GM12878 (cell line): ENCODE data around the gene HERPUD1. TPM values are rescaled to one million over a fixed set of nuclear protein-coding genes. Genes with fewer than 3 reads are reported as not detected.
A peak's percentile ranks its signal among the peaks of the same experiment; 100 is the strongest.

Source experiments
- ATAC-seq: fragments of 200-7000 bp; cut with Tn5 transposase; 3 replicates; pipeline ENCODE4 v1.9.1; 2020; ENCODE audit warnings: mild to moderate bottlenecking, moderate library complexity
- BruUV-seq: library from RNA; stranded (reverse); fragments of 400-500 nt; replicated peaks from 2 replicates; lab custom pipeline; 2021; lab: Mats Ljungman, UMichigan
- CTCF ChIA-PET: fragments of 300-600 bp; sonication (Branson Sonifier 250); formaldehyde crosslinking; extraction: SDS; loops from one replicate; lab custom pipeline; 2021; ENCODE audit warnings: inconsistent platforms; lab: Yijun Ruan, JAX
- POLR2A ChIA-PET: fragments of 350-600 bp; formaldehyde crosslinking; extraction: SDS; loops from one replicate; lab custom pipeline; 2021; ENCODE audit warnings: inconsistent platforms; lab: Charles Lee
- RAD21 ChIA-PET: fragments of 300-600 bp; sonication (Branson Sonifier 250); formaldehyde crosslinking; loops from one replicate; lab custom pipeline; 2023; ENCODE audit warnings: antibody characterized with exemption; ENCODE audit not compliant: unreplicated experiment; lab: Charles Lee
- SMC1A ChIA-PET: fragments of 300-600 bp; sonication (Branson Sonifier 250); formaldehyde crosslinking; loops from one replicate; lab custom pipeline; 2023; ENCODE audit not compliant: unreplicated experiment, uncharacterized antibody; lab: Charles Lee
- DNase-seq: peaks from one replicate; pipeline ENCODE4 v3.0.0-alpha.2; 2011; ENCODE audit warnings: low read depth, low spot score
- FAIRE-seq: peaks from 3 replicates; lab custom pipeline; 2011; peaks lifted over from hg19 to GRCh38; lab: Jason Lieb, UNC
- H2AFZ ChIP-seq: 2 replicates; pipeline ENCODE4 v1.6.0; 2011; ENCODE audit warnings: low read depth, low read length, control low read depth; ENCODE audit not compliant: control insufficient read depth
- H3K27ac ChIP-seq: 2 replicates; pipeline ENCODE4 v1.5.1; 2011; ENCODE audit warnings: control low read depth; ENCODE audit not compliant: control insufficient read depth, insufficient read depth
- H3K27me3 ChIP-seq, 2 experiments: replicated peaks in 1 of 2; 2 replicates each; pipeline versions ENCODE4 v1.6.0 to v1.6.1; 2011; ENCODE audit warnings: low read length in 1 of 2; ENCODE audit not compliant: control insufficient read depth in 2 of 2, insufficient read depth in 2 of 2
- H3K36me3 ChIP-seq, 2 experiments: 2 replicates each; pipeline ENCODE4 v1.5.1; 2011; ENCODE audit warnings: low read length in 1 of 2; ENCODE audit not compliant: control insufficient read depth in 2 of 2, insufficient read depth in 2 of 2
- H3K4me1 ChIP-seq: 2 replicates; pipeline ENCODE4 v1.6.1; 2011; ENCODE audit warnings: mild to moderate bottlenecking, low read length, moderate library complexity, mixed read lengths; ENCODE audit not compliant: control insufficient read depth, insufficient read depth
- H3K4me2 ChIP-seq: 2 replicates; pipeline ENCODE4 v1.6.0; 2011; ENCODE audit warnings: control low read depth; ENCODE audit not compliant: control insufficient read depth, insufficient read depth
- H3K4me3 ChIP-seq: fragments of 200-600 bp; sonication (generic); 2 replicates; pipeline ENCODE4 v1.5.1; 2016
- H3K79me2 ChIP-seq: 2 replicates; pipeline ENCODE4 v1.6.0; 2011; ENCODE audit warnings: low read length; ENCODE audit not compliant: control insufficient read depth, insufficient read depth
- H3K9ac ChIP-seq: 2 replicates; pipeline ENCODE4 v1.8.0; 2011; ENCODE audit warnings: low read length, control low read depth, mixed read lengths; ENCODE audit not compliant: control insufficient read depth, insufficient read depth
- H3K9me3 ChIP-seq: replicated peaks from 3 replicates; pipeline ENCODE4 v1.5.1; 2011; ENCODE audit warnings: mild to moderate bottlenecking, low read length; ENCODE audit not compliant: control insufficient read depth, insufficient read depth
- H4K20me1 ChIP-seq: 2 replicates; pipeline ENCODE4 v1.6.0; 2011; ENCODE audit not compliant: control insufficient read depth, insufficient read depth
- BCL11A ChIP-seq: IDR thresholded peaks from 2 replicates; pipeline ENCODE4 v1.6.1; 2011; ENCODE audit warnings: low read depth, low read length
- CBX3 ChIP-seq: fragments of 200-600 bp; sonication (generic); IDR thresholded peaks from 2 replicates; pipeline ENCODE4 v1.6.1; 2016; ENCODE audit warnings: low read depth, borderline replicate concordance
- CHD2 ChIP-seq: IDR thresholded peaks from 2 replicates; pipeline ENCODE4 v1.6.1; 2011; ENCODE audit warnings: low read depth, low read length, improper control_type of control experiment, borderline replicate concordance
- EP300 ChIP-seq, 2 experiments: fragments of 150-350 bp in 1 of 2; IDR thresholded peaks; 2 replicates each; pipeline ENCODE4 v1.6.1; 2011 to 2012; ENCODE audit warnings: low read depth in 2 of 2, low read length in 2 of 2, borderline replicate concordance in 1 of 2, improper control_type of control experiment in 1 of 2, inconsistent platforms in 1 of 2; ENCODE audit not compliant: control insufficient read depth in 1 of 2
- HDAC2 ChIP-seq: fragments of 200-600 bp; sonication (generic); IDR thresholded peaks from 2 replicates; pipeline ENCODE4 v1.6.1; 2017
- IRF4 ChIP-seq: IDR thresholded peaks from 2 replicates; pipeline ENCODE4 v1.6.1; 2011; ENCODE audit warnings: low read depth, low read length
- MEF2B ChIP-seq: fragments of 450-650 bp; IDR thresholded peaks from 2 replicates; pipeline ENCODE4 v1.6.1; 2018; ENCODE audit warnings: mild to moderate bottlenecking, moderate library complexity; ENCODE audit not compliant: partially characterized antibody, poor library complexity, severe bottlenecking
- NBN ChIP-seq: fragments of 450-650 bp; IDR thresholded peaks from 2 replicates; pipeline ENCODE4 v1.6.1; 2016
- NFIC ChIP-seq: IDR thresholded peaks from 2 replicates; pipeline ENCODE4 v1.6.1; 2012; ENCODE audit warnings: low read depth, mild to moderate bottlenecking, inconsistent platforms, low read length, moderate library complexity
- NFYA ChIP-seq: IDR thresholded peaks from 2 replicates; pipeline ENCODE4 v1.6.1; 2011; ENCODE audit warnings: low read depth, mild to moderate bottlenecking, low read length, improper control_type of control experiment, borderline replicate concordance
- NFYB ChIP-seq: IDR thresholded peaks from 2 replicates; pipeline ENCODE4 v1.6.1; 2011; ENCODE audit warnings: low read depth, mild to moderate bottlenecking, low read length, improper control_type of control experiment, moderate library complexity; ENCODE audit not compliant: insufficient read depth
- NR2C1 ChIP-seq: fragments of 450-650 bp; IDR thresholded peaks from 2 replicates; pipeline ENCODE4 v1.6.1; 2017; ENCODE audit warnings: antibody characterized with exemption, mild to moderate bottlenecking, moderate library complexity
- POU2F2 ChIP-seq: IDR thresholded peaks from 3 replicates; pipeline ENCODE4 v1.6.1; 2011; ENCODE audit warnings: low read depth, mild to moderate bottlenecking, low read length, borderline replicate concordance
- RAD21 ChIP-seq: IDR thresholded peaks from 2 replicates; pipeline ENCODE4 v1.6.1; 2011; ENCODE audit warnings: mild to moderate bottlenecking, low read depth, low read length, moderate library complexity; ENCODE audit not compliant: insufficient read depth
- RAD51 ChIP-seq: fragments of 450-650 bp; IDR thresholded peaks from 2 replicates; pipeline ENCODE4 v1.6.1; 2016; ENCODE audit warnings: moderate library complexity, mild to moderate bottlenecking, inconsistent platforms
- RELA ChIP-seq: fragments of 450-650 bp; IDR thresholded peaks from 2 replicates; pipeline ENCODE4 v1.8.0; 2014; ENCODE audit warnings: borderline replicate concordance; ENCODE audit not compliant: partially characterized antibody
- RUNX3 ChIP-seq: IDR thresholded peaks from 2 replicates; pipeline ENCODE4 v1.6.1; 2012; ENCODE audit warnings: low read length, inconsistent platforms
- SP1 ChIP-seq: IDR thresholded peaks from one replicate; pipeline ENCODE4 v1.6.1; 2011; ENCODE audit warnings: low read depth, low read length
- TCF7 ChIP-seq: IDR thresholded peaks from 2 replicates; pipeline ENCODE4 v1.6.1; 2014; ENCODE audit warnings: antibody characterized with exemption, borderline replicate concordance
- YY1 ChIP-seq: IDR thresholded peaks from 2 replicates; pipeline ENCODE4 v1.6.1; 2011; ENCODE audit warnings: low read depth, mild to moderate bottlenecking, low read length
- WGBS: methylation state at CpG from one replicate; pipeline ENCODE4 v1.1.6; 2016; ENCODE audit warnings: low lambda C conversion rate; ENCODE audit not compliant: insufficient replicate concordance, insufficient coverage; ENCODE audit errors: missing lambda C conversion rate; 5-methylcytosine and 5-hydroxymethylcytosine counted together
- in situ Hi-C: fragments of 300-500 bp; cut with MboI; formaldehyde crosslinking; loops from 9 replicates; pipeline ENCODE4 v1.14.3; 2018; ENCODE audit warnings: mixed read lengths
- intact Hi-C: fragments of 100-400 bp; cut with micrococcal nuclease; formaldehyde crosslinking; loops from one replicate; pipeline ENCODE4 v1.14.2; 2022; ENCODE audit not compliant: unreplicated experiment
- polyA plus RNA-seq, 11 experiments: library from polyadenylated mRNA; depleted of rRNA in 4 of 11; unstranded in 6 of 11; stranded (reverse) in 5 of 11; fragments of >200 nt; fragmentation: Nextera tagmentation in 4 of 11; fragmentation: Illumina TruSeq in 1 of 11; extraction: Ambion mirVana in 4 of 11; extraction: Trizol in 1 of 11; gene quantifications; 1 replicate in 1 of 11; 2 replicates in 10 of 11; pipeline versions ENCODE4 v1.2.1 to v1.2.3, GENCODE V29; 2011 to 2016; ENCODE audit warnings: inconsistent platforms in 2 of 11, missing spikeins in 2 of 11, low read depth in 1 of 11
- total RNA-seq, 4 experiments: library from RNA; depleted of rRNA in 3 of 4; stranded (reverse); fragments of >200 nt in 3 of 4; fragmentation: Illumina TruSeq in 1 of 4; extraction: Trizol in 1 of 4; gene quantifications; 2 replicates each; pipeline versions ENCODE4 v1.2.1 to v1.2.3, GENCODE V29; 2013 to 2021

Gene HERPUD1
- total and polyA plus RNA-seq, 10 of the 15 experiments (the other 5 are each of a cell fraction or from before 2014, with no cell fraction given) = 32.6 to 212 (median 122) TPM

DNA sequence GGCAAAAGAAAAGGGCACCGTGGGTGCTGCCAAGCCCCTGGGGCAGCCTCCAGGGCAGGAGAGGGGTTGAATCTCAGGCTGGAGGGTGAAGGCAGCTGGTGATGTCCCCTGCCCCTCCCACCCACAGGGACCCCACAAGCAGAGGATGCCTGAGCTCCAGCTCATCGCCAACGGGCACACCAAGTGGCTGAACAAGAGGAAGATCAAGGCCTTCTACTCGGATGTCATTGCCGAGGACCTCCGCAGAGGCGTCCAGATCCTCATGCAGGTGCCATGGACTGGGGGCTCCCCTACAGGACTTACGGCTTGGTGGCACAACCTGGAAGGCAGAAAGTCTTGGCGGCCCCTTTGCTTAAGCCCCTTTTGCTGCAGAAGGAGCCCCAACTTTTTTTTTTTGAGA, 45.1 kb upstream of the HERPUD1 start:
- in situ Hi-C loops (no loop called here), intact Hi-C loops (no loop called here)
- no peak overlapping the region for H2AFZ ChIP-seq
- no TSS peak for BruUV-seq
- H3K27me3 ChIP-seq = no peaks in the 10 kb centered on the region
- no peaks in the 10 kb centered on the region for H4K20me1 ChIP-seq
- no peaks in the 10 kb centered on the region for H3K36me3 ChIP-seq
- ATAC-seq (no peak), FAIRE-seq (no peak), DNase-seq (no peak)
- no peak overlapping the region for H3K9ac ChIP-seq
- H3K79me2 ChIP-seq = no peaks in the 10 kb centered on the region
- H3K4me3 ChIP-seq = no peak overlapping the region
- H3K9me3 ChIP-seq = no peaks in the 10 kb centered on the region
- CTCF ChIA-PET = no interaction called here
- H3K4me2 ChIP-seq = no peak overlapping the region
- no peak for TF ChIP-seq NFYA
- TF ChIP-seq RAD51 = no peak
- no peak for TF ChIP-seq MEF2B
- TF ChIP-seq TCF7 = no peak
- TF ChIP-seq CBX3 = no peak
- no peak for TF ChIP-seq YY1
- TF ChIP-seq HDAC2 = no peak
- TF ChIP-seq POU2F2 = no peak
- TF ChIP-seq NBN = no peak
- peaks cover 8% of the 10 kb centered on the region for H3K4me1 ChIP-seq
- RAD21 ChIA-PET = no interaction called here
- H3K27ac ChIP-seq = no peak overlapping the region
- POLR2A ChIA-PET = interaction anchor here (0.9 kb wide), 1 partner anchor 41 kb away, joined by 3 read pairs; no protein-coding TSS in a partner anchor
- SMC1A ChIA-PET = no interaction called here
- WGBS = 77% methylated on average over 9 of the region's 9 CpGs

DNA sequence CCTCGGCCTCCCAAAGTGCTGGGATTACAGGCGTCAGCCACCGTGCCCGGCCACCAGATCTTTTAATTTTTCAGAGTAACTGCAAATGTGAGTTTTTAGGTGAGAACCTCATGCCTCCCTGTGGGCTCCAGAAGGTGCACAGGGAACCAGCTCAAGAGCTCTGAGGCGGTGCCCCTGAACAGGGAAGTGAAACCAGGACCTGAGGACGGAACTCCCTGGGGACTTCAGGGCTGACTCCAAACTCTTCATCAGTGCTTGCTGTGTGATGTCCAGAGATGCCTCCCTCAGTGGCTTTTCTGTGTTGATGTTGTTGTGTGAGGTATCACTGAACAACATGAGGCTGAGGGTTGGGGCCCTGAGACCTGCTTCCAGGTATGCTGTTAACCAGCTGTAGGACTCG, 43.1 kb upstream of the HERPUD1 start:
- Histone ChIP-seq H3K4me2 (0 out of 2 replicates have a peak overlapping the region, but pooled peaks have one; percentile 15), H3K4me1 (peaks cover 8% of the 10 kb centered on the region), H3K27me3 (no peaks in the 10 kb centered on the region), H2AFZ (no peak overlapping the region), H3K4me3 (no peak overlapping the region), H3K36me3 (no peaks in the 10 kb centered on the region), H3K9me3 (no peaks in the 10 kb centered on the region), H3K27ac (no peak overlapping the region), H4K20me1 (no peaks in the 10 kb centered on the region), H3K79me2 (no peaks in the 10 kb centered on the region), H3K9ac (no peak overlapping the region)
- SMC1A ChIA-PET = interaction anchor here (0.6 to 2.7 kb wide), 8 partner anchors 19 to 59 kb away, joined by 4 to 26 read pairs (median 6); no protein-coding TSS in a partner anchor
- in situ Hi-C loops (no loop called here), intact Hi-C loops (loop anchor here (2.0 kb wide), 3 partner anchors 18 to 42 kb away; no protein-coding TSS in a partner anchor)
- WGBS = 2% methylated on average over 7 of the region's 7 CpGs
- POLR2A ChIA-PET = interaction anchor here (0.6 to 2.0 kb wide), 4 partner anchors 8 to 92 kb away, joined by 4 to 14 read pairs (median 6); no protein-coding TSS in a partner anchor
- RAD21 ChIA-PET = interaction anchor here (0.7 to 1.9 kb wide), 13 partner anchors 13 to 62 kb away, joined by 3 to 10 read pairs (median 4); no protein-coding TSS in a partner anchor
- CTCF ChIA-PET = interaction anchor here (0.8 to 2.8 kb wide), 8 partner anchors 14 to 63 kb away, joined by 3 to 18 read pairs (median 4); no protein-coding TSS in a partner anchor
- DNase-seq (peak; percentile 61), FAIRE-seq (peak; percentile 61), ATAC-seq (peak; percentile 94)
- no TSS peak for BruUV-seq
- TF ChIP-seq CHD2 (0 out of 2 replicates have a peak, but pooled peaks have one; percentile 42), RUNX3 (peak; percentile 43), SP1 (no peak), RAD21 (0 out of 2 replicates have a peak, but pooled peaks have one; percentile 37), NR2C1 (no peak), EP300 (IDR thresholded peaks at IDR 0.05; ENCODE audit: borderline replicate concordance in 1 of 2, control insufficient read depth in 1 of 2, low read depth in 2 of 2, low read length in 2 of 2) (peak in 1 of 2 experiments; percentile 57; a peak in 1 of 4 replicates), NFIC (peak; percentile 53; the same call in 1 of the 2 replicates), IRF4 (peak; percentile 90), MEF2B (peak; percentile 97), BCL11A (peak; percentile 48), RELA (no peak), NFYB (no peak)
